ELF-1 (cell line): ENCODE data around the gene MORC3.
"Not testable (repeated sequence)": the region's sequence is repeated elsewhere in the genome, so short reads cannot be mapped to it uniquely, and the experiment has no call there.

Source experiments
- DNase-seq: peaks from one replicate; pipeline ENCODE4 v3.0.0-alpha.2; 2016; ENCODE audit warnings: low read depth, low spot score

Gene MORC3

DNA sequence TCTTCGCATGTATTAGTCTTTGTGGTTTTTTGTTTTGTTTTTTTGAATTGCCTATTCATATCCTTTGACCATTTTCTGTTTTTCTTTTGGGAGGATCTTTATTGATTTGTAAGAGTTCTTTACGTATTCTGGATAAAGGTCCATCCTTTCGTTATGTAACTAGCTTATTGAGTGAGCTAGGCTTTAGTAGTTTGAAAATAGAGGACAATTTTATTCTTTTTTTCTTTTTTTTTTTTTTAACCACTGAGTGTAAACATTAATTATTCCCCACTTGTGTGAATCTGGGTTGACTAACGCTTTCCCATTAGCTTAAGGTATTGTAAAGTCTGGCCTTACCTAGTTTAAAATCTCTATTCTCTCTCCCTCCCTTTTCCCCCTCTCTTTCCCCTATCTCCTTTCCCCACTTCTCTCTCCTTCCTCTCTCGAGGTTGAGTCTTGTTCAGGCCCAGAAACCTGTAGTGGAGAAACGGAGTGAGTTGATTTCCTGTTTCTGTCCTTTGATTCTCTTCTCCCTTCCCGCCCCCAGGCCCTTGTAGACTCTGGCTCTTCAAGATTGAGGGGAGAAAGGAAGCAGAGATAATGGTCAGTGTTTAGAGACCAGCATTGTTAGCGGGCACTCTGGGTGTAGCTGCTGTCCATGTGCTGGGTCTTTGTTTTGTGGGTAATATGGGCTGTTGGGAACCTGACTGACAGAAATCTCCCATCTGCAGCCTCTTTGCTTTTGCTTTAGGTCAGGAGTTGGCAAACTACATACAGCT is 1.5 kb downstream of the MORC3 start:
- DNase-seq, result peak; percentile 81

- no peak for DNase-seq
Measured at GRCh38 chr21:36322083-36322424, 2.1 kb downstream of the MORC3 start.

GRCh38 chr21:36323032-36323431 is 3.0 kb downstream of the MORC3 start:
- no peak for DNase-seq

DNA sequence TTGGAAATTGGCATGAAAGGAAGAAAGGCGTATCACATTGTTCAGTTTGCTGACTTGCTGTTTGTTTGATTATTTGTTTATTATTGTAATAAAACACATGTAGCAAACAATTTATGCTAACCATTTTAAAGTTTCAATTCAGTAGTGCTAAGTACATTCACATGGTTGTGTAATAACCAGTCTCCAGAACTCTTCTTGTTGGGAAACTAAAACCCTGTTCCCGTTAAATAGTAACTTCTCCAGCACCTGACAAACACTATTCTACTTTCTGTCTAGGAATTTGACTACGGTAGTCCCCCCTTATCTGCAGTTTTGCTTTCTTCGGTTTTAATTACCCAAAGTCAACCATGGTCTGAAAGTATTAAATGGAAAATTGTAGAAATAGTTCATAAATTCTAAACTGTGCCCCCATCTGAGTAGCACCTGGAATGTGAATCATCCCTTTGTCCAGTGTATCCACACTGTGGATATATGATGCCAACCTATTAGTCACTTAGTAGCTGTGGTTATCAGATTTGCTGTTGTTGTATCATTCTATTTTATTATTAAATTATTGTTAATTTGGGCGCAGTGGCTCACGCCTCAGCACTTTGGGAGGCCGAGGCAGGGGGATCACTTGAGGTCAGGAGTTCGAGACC is 5.5 kb downstream of the MORC3 start:
- no peak for DNase-seq

GRCh38 chr21:36330904-36331303 is 10.9 kb downstream of the MORC3 start:
- peak; percentile 30 for DNase-seq

- no peak for DNase-seq
Measured at GRCh38 chr21:36337099-36337509, 17.1 kb downstream of the MORC3 start.

GRCh38 chr21:36338975-36339374 is 19.0 kb downstream of the MORC3 start:
- no peak for DNase-seq

DNA sequence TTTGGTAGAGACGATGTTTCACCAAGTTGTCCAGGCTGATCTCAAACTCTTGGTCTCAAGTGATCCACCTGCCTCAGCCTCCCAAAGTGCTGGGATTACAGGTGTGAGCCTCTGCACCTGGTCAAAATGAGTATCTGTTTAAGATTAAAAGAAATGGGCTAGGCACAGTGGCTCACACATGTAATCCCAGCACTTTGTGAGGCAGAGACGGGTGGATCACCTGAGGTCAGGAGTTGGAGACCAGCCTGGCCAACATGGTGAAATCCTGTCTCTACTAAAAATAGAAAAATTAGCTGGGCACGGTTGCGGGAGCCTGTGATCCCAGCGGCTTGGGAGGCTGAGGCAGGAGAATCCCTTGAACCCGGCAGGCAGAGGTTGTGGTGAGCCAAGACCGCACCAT is 22.6 kb downstream of the MORC3 start:
- not testable (repeated sequence) for DNase-seq

GRCh38 chr21:36344931-36345330 is 24.9 kb downstream of the MORC3 start:
- DNase-seq, result no peak

GRCh38 chr21:36347278-36347961 is 27.4 kb downstream of the MORC3 start:
- DNase-seq, result no peak

DNA sequence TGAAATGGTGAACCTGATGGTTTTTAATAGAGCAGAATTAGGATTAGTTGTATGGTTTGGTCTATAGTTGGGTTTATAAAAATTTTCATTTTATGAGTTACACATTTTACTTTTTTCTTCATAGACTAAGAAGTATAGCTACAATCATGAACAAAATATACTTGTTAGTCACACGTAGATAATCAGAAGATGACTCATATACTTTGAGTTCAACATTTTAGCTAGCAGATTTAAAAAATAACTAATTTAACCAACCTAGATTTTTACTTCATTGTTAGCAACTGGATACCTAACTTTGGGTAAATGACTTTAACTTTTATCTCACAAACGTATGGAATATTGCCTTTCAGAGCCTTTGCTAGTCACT is 27.9 kb downstream of the MORC3 start:
- no peak for DNase-seq

DNA sequence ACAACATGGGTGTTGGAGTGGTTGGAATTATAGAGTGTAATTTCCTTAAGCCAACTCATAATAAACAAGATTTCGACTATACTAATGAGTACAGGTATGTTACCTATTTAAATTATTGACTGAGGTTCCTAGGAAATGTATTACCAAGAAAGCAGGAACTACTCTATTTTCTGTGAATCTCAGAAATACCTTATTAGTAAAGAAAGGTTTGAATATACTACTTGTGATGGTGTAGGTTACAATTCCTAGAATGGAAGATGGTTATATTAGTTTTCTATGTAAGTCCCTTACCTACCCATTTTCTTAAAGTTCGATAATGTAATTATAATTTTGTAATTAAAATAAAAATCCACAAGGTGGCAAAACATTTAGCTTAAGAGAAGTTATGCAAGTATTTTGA is 29.3 kb downstream of the MORC3 start:
- no peak for DNase-seq

GRCh38 chr21:36350282-36350910 is 30.4 kb downstream of the MORC3 start:
- DNase-seq, result no peak

DNA sequence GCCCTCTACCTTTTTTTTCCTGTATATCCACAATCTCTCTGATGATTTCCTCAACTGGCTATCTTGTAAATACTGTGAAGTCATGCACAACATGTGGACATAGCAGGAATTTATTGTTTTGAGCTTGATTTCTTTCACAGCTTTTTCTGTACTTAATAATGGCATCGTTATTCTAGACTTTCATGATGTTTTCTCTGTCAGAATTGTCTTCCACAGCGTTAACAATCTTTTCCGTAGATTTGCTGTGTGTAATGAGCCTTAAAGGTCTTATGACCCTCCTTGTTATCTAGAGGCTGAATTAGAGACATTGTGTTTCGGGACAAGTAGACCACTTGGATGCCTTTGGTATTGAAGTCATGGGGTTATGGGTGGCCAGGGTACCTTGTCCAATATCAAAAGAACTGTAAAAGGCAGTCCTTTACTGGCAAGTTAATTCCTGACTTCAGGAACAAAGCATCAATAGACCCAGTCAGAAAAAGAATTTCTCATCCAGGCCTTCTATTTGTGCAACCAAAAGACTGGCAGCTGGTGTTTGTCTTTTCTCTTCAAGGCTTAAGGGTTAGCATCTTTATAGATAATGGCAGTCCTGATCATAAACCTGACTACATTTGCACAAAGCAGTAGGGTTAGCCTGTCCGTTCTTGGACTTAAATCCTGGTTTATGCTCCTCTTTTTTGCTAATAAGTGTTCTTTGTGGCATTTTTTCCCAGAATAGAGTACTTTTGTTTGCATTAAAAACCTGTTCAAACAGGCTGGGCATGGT is 35.1 kb downstream of the MORC3 start:
- DNase-seq, result no peak

DNA sequence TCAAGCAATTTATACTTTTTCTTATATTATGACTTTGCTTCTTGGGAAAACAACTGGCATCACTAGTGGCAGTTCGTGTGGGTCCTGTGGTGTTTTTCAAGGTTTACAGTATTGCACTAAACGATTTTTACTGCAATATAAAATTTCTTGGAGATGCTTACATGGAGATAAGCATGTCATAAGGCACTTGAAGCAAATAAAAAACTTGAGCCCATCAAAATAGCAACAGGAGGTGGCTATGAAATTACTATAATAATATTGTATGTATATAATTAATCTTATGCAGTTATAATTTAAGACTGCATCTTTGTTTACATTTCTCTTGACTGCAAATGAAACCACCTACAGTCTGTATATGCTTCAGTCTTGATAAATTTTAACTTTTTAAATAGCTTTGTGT is 35.9 kb downstream of the MORC3 start:
- no peak for DNase-seq

DNA sequence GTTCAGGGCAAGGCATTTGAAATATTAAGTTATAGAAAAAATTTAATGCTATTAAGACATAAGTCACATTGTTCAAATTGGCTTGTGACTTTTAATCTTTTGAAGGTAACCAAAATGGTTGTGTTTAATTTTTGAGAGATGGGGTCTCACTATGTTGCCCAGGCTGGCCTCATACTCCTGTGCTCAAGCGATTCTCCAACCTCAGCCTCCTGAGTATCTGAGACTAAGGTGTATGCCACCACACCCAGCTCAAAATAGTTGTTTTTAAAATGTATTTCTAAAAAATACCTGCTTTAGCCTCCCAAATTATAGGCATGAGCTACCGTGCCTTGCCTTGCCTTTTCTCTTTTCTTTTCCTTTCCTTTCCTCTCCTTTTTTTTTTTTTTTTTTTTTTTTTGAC is 39.2 kb downstream of the MORC3 start:
- DNase-seq, result no peak

DNA sequence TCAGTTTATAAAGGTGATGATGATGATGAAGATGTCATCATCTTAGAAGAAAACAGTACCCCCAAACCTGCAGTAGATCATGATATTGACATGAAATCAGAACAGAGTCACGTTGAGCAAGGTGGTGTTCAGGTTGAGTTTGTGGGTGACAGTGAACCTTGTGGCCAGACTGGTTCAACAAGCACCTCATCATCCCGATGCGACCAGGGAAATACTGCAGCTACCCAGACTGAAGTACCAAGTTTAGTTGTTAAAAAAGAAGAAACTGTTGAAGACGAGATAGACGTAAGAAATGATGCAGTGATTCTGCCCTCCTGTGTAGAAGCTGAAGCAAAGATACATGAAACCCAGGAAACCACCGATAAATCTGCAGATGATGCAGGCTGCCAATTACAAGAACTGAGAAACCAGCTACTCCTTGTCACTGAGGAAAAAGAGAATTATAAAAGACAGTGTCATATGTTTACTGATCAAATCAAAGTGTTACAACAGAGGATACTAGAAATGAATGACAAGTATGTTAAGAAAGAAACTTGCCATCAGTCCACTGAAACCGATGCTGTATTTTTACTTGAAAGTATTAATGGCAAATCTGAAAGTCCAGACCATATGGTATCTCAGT is 49.2 kb downstream of the MORC3 start:
- no peak for DNase-seq

GRCh38 chr21:36375994-36376393 is 56.0 kb downstream of the MORC3 start:
- no peak for DNase-seq

- no peak for DNase-seq
Measured at GRCh38 chr21:36377391-36377842, 57.4 kb downstream of the MORC3 start.

- DNase-seq, result no peak
Measured at GRCh38 chr21:36379251-36379650, 59.3 kb downstream of the MORC3 start.
